ENCODE measurements around the gene RPTN. TPM values are rescaled to one million over a fixed set of nuclear protein-coding genes. Genes with fewer than 3 reads are reported as not detected.
A peak's percentile ranks its signal among the peaks of the same experiment; 100 is the strongest.

RPTN gene
- total RNA-seq, 1 experiment from 2014 or later: not detected

- no peak overlapping the region for H3K56ac ChIP-seq (ENCODE audit: insufficient read length, low read depth, low read length)
- no peak overlapping the region for H2AFZ ChIP-seq (ENCODE audit: low read length)
- no peaks in the 10 kb centered on the region for H3K4me1 Mint-ChIP-seq
- H3K36me3 Mint-ChIP-seq (ENCODE audit: insufficient read depth in 1 of 3, low read depth in 3 of 3): peaks cover 0 to under 1% (median 0%) of the 10 kb centered on the region in 3 experiments; a peak in 2 of 7 replicates
- H4K5ac ChIP-seq (ENCODE audit: insufficient read length, low read depth, low read length): no peak overlapping the region
- H2AK5ac ChIP-seq (ENCODE audit: insufficient read length, low read length): no peak overlapping the region
- H3K27ac Mint-ChIP-seq: no peak overlapping the region
- peak; percentile 65 for TF ChIP-seq CTCF (conservative IDR thresholded peaks at IDR 0.05)
- no peak overlapping the region for H3K14ac ChIP-seq (ENCODE audit: insufficient read depth, low read length)
- H4K91ac ChIP-seq (ENCODE audit: insufficient read length, low read depth, low read length): no peak overlapping the region
- H3K27ac ChIP-seq (ENCODE audit: insufficient read length, low read depth, low read length): no peak overlapping the region
- no CpG with 5 or more reads among the region's 8 CpGs for WGBS (ENCODE audit: extremely low coverage, insufficient read length, low lambda C conversion rate)
- H4K8ac ChIP-seq (replicated peaks; ENCODE audit: insufficient read length, low read depth, low read length): no peak overlapping the region
- H3K27me3 Mint-ChIP-seq (ENCODE audit: low read depth): no peaks in the 10 kb centered on the region
- peaks cover 31% of the 10 kb centered on the region for H3K9me3 ChIP-seq (ENCODE audit: control insufficient read depth, low read depth, low read length)
- no peaks in the 10 kb centered on the region for H3K79me2 ChIP-seq (ENCODE audit: insufficient read depth, low read length)
- H3K23me2 ChIP-seq (ENCODE audit: insufficient read length, low read depth, low read length, poor library complexity, severe bottlenecking): no peaks in the 10 kb centered on the region
- H3T11ph ChIP-seq (ENCODE audit: low read length): no peak overlapping the region
- H3K4me2 ChIP-seq (ENCODE audit: insufficient read depth, insufficient read length, low read length): no peak overlapping the region
- H3K23ac ChIP-seq (ENCODE audit: insufficient read length, low read depth, low read length): no peak overlapping the region
- no peak overlapping the region for H2BK15ac ChIP-seq (ENCODE audit: low read depth, low read length)
- H2BK20ac ChIP-seq (ENCODE audit: low read depth, low read length, poor library complexity, severe bottlenecking): no peak overlapping the region
- no peak overlapping the region for H3K4me3 Mint-ChIP-seq
- H3K9me3 Mint-ChIP-seq: peaks cover 48 to 84% of the 10 kb centered on the region in 2 experiments
- no peaks in the 10 kb centered on the region for H4K20me1 ChIP-seq (ENCODE audit: control insufficient read depth, insufficient read depth, insufficient read length)
- no peaks in the 10 kb centered on the region for H3K79me1 ChIP-seq (ENCODE audit: insufficient read depth, low read depth, low read length, poor library complexity, severe bottlenecking)
- H2BK120ac ChIP-seq (ENCODE audit: low read depth, low read length, poor library complexity, severe bottlenecking): no peak overlapping the region
- H3K4me1 ChIP-seq (ENCODE audit: insufficient read depth, low read length): no peaks in the 10 kb centered on the region
- H3K4ac ChIP-seq (ENCODE audit: low read depth, low read length): no peak overlapping the region
- H2BK12ac ChIP-seq (ENCODE audit: insufficient read length, low read depth, low read length): no peak overlapping the region
- peak; percentile 58 for DNase-seq
- no peak overlapping the region for H3K18ac ChIP-seq (ENCODE audit: insufficient read length, low read depth, low read length)
- no peak overlapping the region for H2BK5ac ChIP-seq (ENCODE audit: insufficient read length, low read length)
- H3K9ac ChIP-seq (ENCODE audit: extremely low read depth, insufficient read length, low read length): no peak overlapping the region
- no peaks in the 10 kb centered on the region for H3K27me3 ChIP-seq (ENCODE audit: insufficient read depth, low read length)
Observed at GRCh38 chr1:152185544-152186391, 26.7 kb upstream of the RPTN start.

Measured in H9 (cell line).